ENCODE results near the gene PLXNA2. TPM values are rescaled to one million over a fixed set of nuclear protein-coding genes. Genes with fewer than 3 reads are reported as not detected.
A peak's percentile ranks its signal among the peaks of the same experiment; 100 is the strongest.

Gene PLXNA2
- total and polyA plus RNA-seq, 2 donors: 1.9 to 5.6 TPM

DNA sequence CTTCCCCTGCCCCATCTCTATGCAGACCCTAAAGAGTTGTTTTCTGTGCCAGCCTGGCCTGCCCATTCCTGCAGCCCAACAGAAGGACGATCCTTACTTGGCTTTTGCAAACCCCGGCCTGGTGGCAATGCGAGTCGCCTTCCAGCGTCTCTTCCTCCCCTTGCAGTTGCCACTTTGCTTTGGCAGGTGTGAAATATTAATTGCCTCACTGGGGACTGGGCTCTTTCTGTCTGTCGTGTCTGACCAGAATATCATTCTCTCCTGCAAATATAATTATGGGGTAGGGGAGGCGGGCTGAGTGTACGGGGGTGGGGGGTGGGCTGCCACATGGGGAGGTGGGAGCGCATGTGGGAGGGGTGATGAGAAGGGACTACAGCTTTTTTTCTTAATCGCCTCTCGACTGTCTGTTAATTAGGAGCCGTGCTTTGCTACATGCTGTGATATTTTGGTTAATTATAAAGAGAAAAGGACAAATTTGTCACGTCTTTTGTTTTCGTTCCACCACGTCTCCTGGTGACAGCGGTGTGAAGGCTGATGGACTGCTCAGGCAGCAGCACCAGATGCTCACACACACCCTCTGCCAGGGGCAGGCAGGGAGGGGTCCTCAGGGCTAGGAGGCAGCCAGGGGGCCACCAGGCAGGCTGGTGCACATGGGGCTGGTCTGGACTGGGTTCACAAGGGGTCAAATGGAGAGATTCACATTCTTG, 253.2 kb downstream of the PLXNA2 start:
- Histone ChIP-seq H3K4me1 (ENCODE audit: control insufficient read depth in 2 of 2, insufficient read depth in 2 of 2, low read length in 2 of 2) (no peaks in the 10 kb centered on the region), H3K36me3 (ENCODE audit: control insufficient read depth in 2 of 2, insufficient read depth in 2 of 2, low read length in 1 of 2) (no peaks in the 10 kb centered on the region), H3K4me3 (ENCODE audit: low read length in 2 of 2) (no peak overlapping the region), H3K9me3 (ENCODE audit: control insufficient read depth in 2 of 2, insufficient read depth in 1 of 2, low read length in 1 of 2) (no peaks in the 10 kb centered on the region), H3K27ac (ENCODE audit: low read depth in 1 of 2, low read length in 1 of 2) (no peak overlapping the region), H3K27me3 (ENCODE audit: control insufficient read depth in 2 of 2, insufficient read depth in 1 of 2, low read length in 1 of 2) (no peaks in the 10 kb centered on the region)
- DNase-seq (ENCODE audit: low read depth in 6 of 9, low spot score in 9 of 9): no peak
- 96% methylated on average over 16 of the region's 16 CpGs for WGBS

DNA sequence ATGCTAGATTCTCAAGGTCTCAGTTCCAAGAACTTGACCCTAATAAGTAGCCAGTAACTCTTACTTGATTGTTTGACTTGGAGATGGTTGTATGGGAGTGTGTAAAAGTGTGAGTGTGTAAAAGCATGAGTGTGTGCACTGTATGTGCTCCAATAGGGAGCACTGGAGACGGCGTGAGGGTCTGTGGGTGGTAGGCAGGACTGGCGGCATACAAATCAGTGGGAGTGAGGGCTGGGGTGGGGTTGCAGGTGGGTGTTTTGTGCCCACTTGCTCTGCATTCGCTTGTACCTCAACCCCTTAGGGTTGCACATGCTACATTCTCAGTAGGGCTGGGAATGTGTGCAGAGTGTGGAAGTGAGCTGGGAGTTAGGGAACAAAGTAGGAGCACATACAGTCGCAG, 253.7 kb downstream of the PLXNA2 start:
- Histone ChIP-seq H3K4me1 (ENCODE audit: control insufficient read depth in 2 of 2, insufficient read depth in 2 of 2, low read length in 2 of 2) (no peaks in the 10 kb centered on the region), H3K9me3 (ENCODE audit: control insufficient read depth in 2 of 2, insufficient read depth in 1 of 2, low read length in 1 of 2) (no peaks in the 10 kb centered on the region), H3K27ac (ENCODE audit: low read depth in 1 of 2, low read length in 1 of 2) (no peak overlapping the region), H3K4me3 (ENCODE audit: low read length in 2 of 2) (no peak overlapping the region), H3K27me3 (ENCODE audit: control insufficient read depth in 2 of 2, insufficient read depth in 1 of 2, low read length in 1 of 2) (no peaks in the 10 kb centered on the region), H3K36me3 (ENCODE audit: control insufficient read depth in 2 of 2, insufficient read depth in 2 of 2, low read length in 1 of 2) (no peaks in the 10 kb centered on the region)
- DNase-seq (ENCODE audit: low read depth in 6 of 9, low spot score in 9 of 9): no peak
- over 99% methylated on average over 5 of the region's 5 CpGs for WGBS

DNA sequence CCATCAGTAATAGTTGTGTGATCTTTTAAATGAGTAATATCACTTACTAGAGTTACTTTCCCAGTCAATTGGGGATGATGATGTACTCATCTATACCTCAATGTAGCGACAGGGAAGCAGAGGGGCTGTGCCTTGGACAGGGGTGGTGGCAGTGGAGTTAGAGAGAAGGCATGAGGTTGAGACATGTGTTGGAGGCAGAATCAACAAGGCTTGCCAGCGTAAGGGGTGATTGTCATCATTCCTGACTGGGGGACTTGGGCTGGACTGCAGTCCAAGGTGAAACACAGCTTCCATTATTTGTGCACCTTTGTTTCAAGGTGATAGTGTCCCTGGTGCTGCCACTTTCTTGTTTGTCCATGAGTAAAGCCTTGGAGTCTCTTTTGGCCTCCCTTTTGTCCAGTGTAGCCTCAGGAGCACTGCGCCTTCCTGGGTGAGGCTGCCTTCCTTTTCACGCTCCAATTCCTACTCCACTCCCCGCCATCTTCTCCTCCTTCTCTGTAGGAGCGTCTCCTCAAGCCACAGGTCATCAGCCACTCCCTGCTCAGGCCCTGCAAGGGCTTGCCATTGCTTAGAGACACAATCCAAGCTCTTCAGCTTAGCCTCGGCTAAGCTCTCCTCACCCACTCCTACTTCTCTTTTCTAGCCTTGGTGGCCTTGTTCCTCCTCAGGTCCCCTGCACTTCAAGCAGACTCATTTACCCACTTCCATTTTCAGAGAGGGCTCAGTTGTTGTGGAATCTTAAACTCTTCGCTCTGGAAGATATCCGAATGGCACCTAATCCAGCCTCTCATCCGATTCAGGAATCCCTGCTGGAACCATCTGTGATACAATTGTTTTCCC, 255.6 kb downstream of the PLXNA2 start:
- no peak for DNase-seq (ENCODE audit: low read depth in 6 of 9, low spot score in 9 of 9)
- Histone ChIP-seq H3K27me3 (ENCODE audit: control insufficient read depth in 2 of 2, insufficient read depth in 1 of 2, low read length in 1 of 2) (no peaks in the 10 kb centered on the region), H3K9me3 (ENCODE audit: control insufficient read depth in 2 of 2, insufficient read depth in 1 of 2, low read length in 1 of 2) (no peaks in the 10 kb centered on the region), H3K4me1 (ENCODE audit: control insufficient read depth in 2 of 2, insufficient read depth in 2 of 2, low read length in 2 of 2) (no peaks in the 10 kb centered on the region), H3K36me3 (ENCODE audit: control insufficient read depth in 2 of 2, insufficient read depth in 2 of 2, low read length in 1 of 2) (no peaks in the 10 kb centered on the region), H3K4me3 (ENCODE audit: low read length in 2 of 2) (no peak overlapping the region), H3K27ac (ENCODE audit: low read depth in 1 of 2, low read length in 1 of 2) (no peak overlapping the region)
- 92% methylated on average over 10 of the region's 10 CpGs for WGBS

DNA sequence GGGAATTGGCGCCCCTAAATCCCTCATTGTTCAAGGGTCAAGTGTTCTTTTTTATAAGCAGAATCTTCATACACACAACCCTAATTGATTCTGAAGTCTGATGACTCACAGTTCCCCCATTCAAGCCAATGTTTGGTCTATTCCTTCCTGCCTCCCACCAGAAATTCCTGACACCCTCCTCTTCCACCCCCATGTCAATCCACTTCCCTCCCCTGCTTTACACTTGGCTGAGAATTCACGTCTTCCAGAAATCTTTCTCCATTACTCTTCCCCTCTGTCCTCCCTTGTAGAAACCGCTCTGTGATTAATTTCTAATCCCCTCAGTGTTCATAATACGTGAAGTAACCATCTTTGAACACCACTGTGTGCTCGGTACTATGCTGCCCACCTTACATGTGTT, 257.0 kb downstream of the PLXNA2 start:
- Histone ChIP-seq H3K4me3 (ENCODE audit: low read length in 2 of 2) (no peak overlapping the region), H3K9me3 (ENCODE audit: control insufficient read depth in 2 of 2, insufficient read depth in 1 of 2, low read length in 1 of 2) (no peaks in the 10 kb centered on the region), H3K36me3 (ENCODE audit: control insufficient read depth in 2 of 2, insufficient read depth in 2 of 2, low read length in 1 of 2) (no peaks in the 10 kb centered on the region), H3K27ac (ENCODE audit: low read depth in 1 of 2, low read length in 1 of 2) (no peak overlapping the region), H3K4me1 (ENCODE audit: control insufficient read depth in 2 of 2, insufficient read depth in 2 of 2, low read length in 2 of 2) (no peaks in the 10 kb centered on the region), H3K27me3 (ENCODE audit: control insufficient read depth in 2 of 2, insufficient read depth in 1 of 2, low read length in 1 of 2) (no peaks in the 10 kb centered on the region)
- no peak for DNase-seq (ENCODE audit: low read depth in 6 of 9, low spot score in 9 of 9)
- 99% methylated on average over 5 of the region's 5 CpGs for WGBS

DNA sequence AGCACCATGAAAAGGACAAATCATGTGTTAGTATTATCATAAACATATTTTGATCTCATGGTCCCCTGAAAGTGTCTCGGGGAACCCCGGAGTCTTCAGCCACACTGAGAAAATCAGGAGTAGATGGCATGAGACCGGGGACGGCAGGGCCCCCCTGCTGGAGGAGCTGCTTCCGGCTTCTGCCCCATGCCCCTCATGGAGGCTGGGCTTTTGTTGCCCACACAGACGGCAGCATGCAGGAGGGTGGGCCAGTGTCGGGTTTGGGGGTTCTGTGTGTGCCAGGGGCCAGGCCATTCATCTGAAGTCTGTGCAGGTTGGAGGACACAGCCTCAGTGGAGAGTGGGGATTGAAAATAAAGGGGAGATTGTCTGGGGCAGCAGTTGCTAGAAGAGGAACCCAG, 258.2 kb downstream of the PLXNA2 start:
- H3K36me3 ChIP-seq (ENCODE audit: control insufficient read depth in 2 of 2, insufficient read depth in 2 of 2, low read length in 1 of 2): no peaks in the 10 kb centered on the region
- H3K27ac ChIP-seq (ENCODE audit: low read depth in 1 of 2, low read length in 1 of 2): no peak overlapping the region
- no peak overlapping the region for H3K4me3 ChIP-seq (ENCODE audit: low read length in 2 of 2)
- H3K9me3 ChIP-seq (ENCODE audit: control insufficient read depth in 2 of 2, insufficient read depth in 1 of 2, low read length in 1 of 2): no peaks in the 10 kb centered on the region
- WGBS: 97% methylated on average over 7 of the region's 7 CpGs
- H3K27me3 ChIP-seq (ENCODE audit: control insufficient read depth in 2 of 2, insufficient read depth in 1 of 2, low read length in 1 of 2): no peaks in the 10 kb centered on the region
- DNase-seq (ENCODE audit: low read depth in 6 of 9, low spot score in 9 of 9): no peak
- no peaks in the 10 kb centered on the region for H3K4me1 ChIP-seq (ENCODE audit: control insufficient read depth in 2 of 2, insufficient read depth in 2 of 2, low read length in 2 of 2)

DNA sequence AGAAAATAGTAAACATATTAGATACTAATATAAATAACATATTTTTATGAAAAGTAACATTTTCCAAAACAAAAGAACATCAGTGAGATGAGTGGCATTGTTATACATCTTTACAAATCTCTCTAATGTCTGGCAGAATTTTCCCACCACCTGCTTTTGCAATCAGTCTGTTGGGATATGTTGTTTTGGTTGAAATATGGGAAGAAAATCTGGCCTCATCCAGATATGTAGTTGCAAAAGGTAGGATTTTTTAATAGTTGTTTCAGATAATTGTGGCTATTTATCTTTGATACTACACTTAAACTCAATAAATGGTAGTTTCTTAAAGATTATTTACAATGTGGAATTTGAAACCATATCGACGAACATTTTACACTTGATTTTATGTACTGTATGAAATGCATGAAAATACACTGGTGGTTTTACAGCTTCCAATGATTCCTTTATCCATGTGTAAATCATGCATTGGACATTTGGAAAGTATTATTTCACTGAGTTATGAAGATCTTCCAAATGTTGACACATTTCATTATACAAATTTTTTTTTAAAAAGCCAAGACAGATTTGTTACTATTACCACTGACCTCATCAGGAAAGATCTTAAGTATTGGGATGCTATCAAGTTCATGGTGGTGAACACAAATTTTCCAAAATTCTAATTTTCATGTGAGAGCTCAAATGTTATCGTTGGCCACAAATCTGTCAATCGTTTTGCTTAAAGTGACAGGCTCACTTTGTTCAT, 259.2 kb downstream of the PLXNA2 start:
- no peaks in the 10 kb centered on the region for H3K27me3 ChIP-seq (ENCODE audit: control insufficient read depth in 2 of 2, insufficient read depth in 1 of 2, low read length in 1 of 2)
- H3K27ac ChIP-seq (ENCODE audit: low read depth in 1 of 2, low read length in 1 of 2): no peak overlapping the region
- DNase-seq (ENCODE audit: low read depth in 6 of 9, low spot score in 9 of 9): no peak
- H3K4me3 ChIP-seq (ENCODE audit: low read length in 2 of 2): no peak overlapping the region
- H3K36me3 ChIP-seq (ENCODE audit: control insufficient read depth in 2 of 2, insufficient read depth in 2 of 2, low read length in 1 of 2): no peaks in the 10 kb centered on the region
- no peaks in the 10 kb centered on the region for H3K9me3 ChIP-seq (ENCODE audit: control insufficient read depth in 2 of 2, insufficient read depth in 1 of 2, low read length in 1 of 2)
- 96% methylated on average over 4 of the region's 4 CpGs for WGBS
- no peaks in the 10 kb centered on the region for H3K4me1 ChIP-seq (ENCODE audit: control insufficient read depth in 2 of 2, insufficient read depth in 2 of 2, low read length in 2 of 2)

DNA sequence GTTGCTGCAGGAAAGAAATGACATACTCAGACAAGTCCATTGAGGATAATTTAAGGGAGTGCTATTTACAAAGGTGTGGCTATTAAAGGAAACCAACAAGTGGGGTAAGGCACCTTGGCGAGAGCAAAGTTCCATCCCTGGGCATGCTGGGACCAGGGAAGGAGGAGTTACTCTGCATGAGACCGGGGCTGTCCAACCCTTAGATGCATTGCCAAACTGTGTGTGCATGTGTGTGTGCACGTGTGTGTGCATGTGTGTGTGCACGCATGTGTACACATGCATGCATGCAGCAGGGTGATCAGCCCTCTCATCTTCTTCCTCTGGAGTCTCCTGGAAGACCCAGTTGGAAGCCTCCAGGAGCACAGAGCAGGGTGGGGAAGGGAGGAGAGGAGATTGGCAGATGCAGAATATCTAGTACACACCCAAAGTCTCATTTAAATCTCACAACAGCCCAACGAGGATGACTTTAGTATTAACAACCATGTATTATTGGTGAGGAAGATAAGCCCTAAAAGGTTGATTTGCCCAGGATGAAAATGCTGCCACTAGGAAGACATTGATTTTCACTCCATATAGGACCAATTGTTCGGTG, 261.0 kb downstream of the PLXNA2 start:
- Histone ChIP-seq H3K9me3 (ENCODE audit: control insufficient read depth in 2 of 2, insufficient read depth in 1 of 2, low read length in 1 of 2) (no peaks in the 10 kb centered on the region), H3K4me1 (ENCODE audit: control insufficient read depth in 2 of 2, insufficient read depth in 2 of 2, low read length in 2 of 2) (no peaks in the 10 kb centered on the region), H3K27me3 (ENCODE audit: control insufficient read depth in 2 of 2, insufficient read depth in 1 of 2, low read length in 1 of 2) (no peaks in the 10 kb centered on the region), H3K27ac (ENCODE audit: low read depth in 1 of 2, low read length in 1 of 2) (no peak overlapping the region), H3K36me3 (ENCODE audit: control insufficient read depth in 2 of 2, insufficient read depth in 2 of 2, low read length in 1 of 2) (no peaks in the 10 kb centered on the region), H3K4me3 (ENCODE audit: low read length in 2 of 2) (no peak overlapping the region)
- 96% methylated on average over 6 of the region's 6 CpGs for WGBS
- DNase-seq (ENCODE audit: low read depth in 6 of 9, low spot score in 9 of 9): no peak

DNA sequence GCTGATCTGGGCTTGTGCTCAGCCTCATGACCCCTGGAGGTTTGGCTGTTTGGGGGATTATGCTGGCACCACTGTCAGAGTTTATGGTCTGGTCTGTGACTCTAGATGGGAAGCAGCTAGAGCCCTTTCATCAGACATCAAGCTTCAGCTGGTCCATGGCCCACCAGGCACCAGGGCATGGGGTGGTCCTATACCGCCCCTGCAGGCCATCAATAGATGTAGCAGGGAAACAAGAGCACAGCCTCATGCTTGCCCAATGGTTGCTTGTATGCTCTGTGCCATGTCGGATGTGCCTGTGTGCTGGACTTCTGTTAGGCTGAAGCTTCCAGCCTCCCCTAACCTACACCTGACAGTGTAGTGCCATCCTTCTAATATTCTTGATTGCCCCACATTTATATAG, 262.2 kb downstream of the PLXNA2 start:
- 91% methylated on average over 2 of the region's 2 CpGs for WGBS
- Histone ChIP-seq H3K27me3 (ENCODE audit: control insufficient read depth in 2 of 2, insufficient read depth in 1 of 2, low read length in 1 of 2) (no peaks in the 10 kb centered on the region), H3K4me1 (ENCODE audit: control insufficient read depth in 2 of 2, insufficient read depth in 2 of 2, low read length in 2 of 2) (no peaks in the 10 kb centered on the region), H3K9me3 (ENCODE audit: control insufficient read depth in 2 of 2, insufficient read depth in 1 of 2, low read length in 1 of 2) (no peaks in the 10 kb centered on the region), H3K27ac (ENCODE audit: low read depth in 1 of 2, low read length in 1 of 2) (no peak overlapping the region), H3K4me3 (ENCODE audit: low read length in 2 of 2) (no peak overlapping the region), H3K36me3 (ENCODE audit: control insufficient read depth in 2 of 2, insufficient read depth in 2 of 2, low read length in 1 of 2) (no peaks in the 10 kb centered on the region)
- DNase-seq (ENCODE audit: low read depth in 6 of 9, low spot score in 9 of 9): peak in 1 of 9 donors; percentile 26

DNA sequence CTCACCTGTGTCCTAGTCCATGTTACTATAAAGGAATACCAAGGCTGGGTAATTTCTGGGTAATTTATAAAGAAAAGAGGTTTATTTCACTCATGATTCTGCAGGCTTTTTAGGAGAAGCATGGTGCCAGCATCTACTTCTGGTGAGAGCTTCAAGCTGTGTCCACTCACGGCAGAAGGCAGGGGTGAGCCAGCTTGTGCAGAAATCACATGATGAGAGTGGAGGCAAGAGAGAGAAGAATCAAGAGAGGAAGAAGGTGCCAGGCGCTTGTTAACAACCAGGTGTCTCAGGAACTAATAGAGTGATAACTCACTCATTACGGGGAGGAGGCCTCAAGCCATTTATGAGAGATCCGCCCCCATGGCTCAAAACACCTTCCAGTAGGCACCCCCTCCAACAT, 265.7 kb downstream of the PLXNA2 start:
- no peak overlapping the region for H3K4me3 ChIP-seq (ENCODE audit: low read length in 2 of 2)
- no peak for DNase-seq (ENCODE audit: low read depth in 6 of 9, low spot score in 9 of 9)
- H3K27ac ChIP-seq (ENCODE audit: low read depth in 1 of 2, low read length in 1 of 2): no peak overlapping the region
- no peaks in the 10 kb centered on the region for H3K27me3 ChIP-seq (ENCODE audit: control insufficient read depth in 2 of 2, insufficient read depth in 1 of 2, low read length in 1 of 2)
- 97% methylated on average over 4 of the region's 4 CpGs for WGBS
- no peaks in the 10 kb centered on the region for H3K36me3 ChIP-seq (ENCODE audit: control insufficient read depth in 2 of 2, insufficient read depth in 2 of 2, low read length in 1 of 2)
- H3K9me3 ChIP-seq (ENCODE audit: control insufficient read depth in 2 of 2, insufficient read depth in 1 of 2, low read length in 1 of 2): no peaks in the 10 kb centered on the region
- H3K4me1 ChIP-seq (ENCODE audit: control insufficient read depth in 2 of 2, insufficient read depth in 2 of 2, low read length in 2 of 2): no peaks in the 10 kb centered on the region
